Measurements from ENCODE around the gene PMM1. TPM values are rescaled to one million over a fixed set of nuclear protein-coding genes. Genes with fewer than 3 reads are reported as not detected.
A peak's percentile ranks its signal among the peaks of the same experiment; 100 is the strongest.

Gene PMM1
- polyA plus RNA-seq, 1 of the 3 experiments (the other 2 are of a cell fraction) = 46.4 TPM

DNA sequence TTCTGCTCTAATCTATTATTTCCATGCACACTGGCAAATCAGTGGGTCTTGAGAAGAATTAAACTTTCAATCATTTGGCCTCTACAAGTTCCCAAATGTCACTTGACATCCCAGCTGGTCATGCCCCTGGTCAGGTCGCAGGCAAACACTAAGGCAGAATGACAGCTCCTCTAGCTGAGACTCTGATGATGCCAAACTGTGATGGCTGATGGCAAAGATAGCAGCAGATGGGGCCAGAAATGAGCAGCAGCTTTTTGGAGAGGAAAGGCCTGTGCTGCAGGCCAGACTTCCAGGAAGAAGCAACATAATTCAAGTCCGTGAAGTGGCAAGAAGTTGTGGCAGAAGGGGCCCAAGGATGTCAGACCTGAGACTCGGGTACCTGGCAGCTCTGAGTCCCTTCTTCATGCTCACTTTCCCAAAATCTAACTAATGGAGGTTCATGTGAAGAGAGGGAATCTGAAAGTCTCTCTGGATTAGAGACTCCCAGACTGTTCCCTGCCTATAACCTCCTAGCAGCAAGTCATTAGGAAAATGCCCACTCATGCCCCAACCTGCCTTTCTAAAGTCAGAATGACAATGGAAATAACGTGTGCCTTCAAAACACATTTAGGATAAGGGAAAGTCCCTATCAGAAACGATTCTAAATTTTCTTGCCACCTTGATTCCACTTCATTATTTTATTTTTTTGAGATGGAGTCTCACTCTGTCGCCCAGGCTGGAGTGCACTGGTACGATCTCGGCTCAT, 9.4 kb upstream of the PMM1 start (continued):
- TF ChIP-seq, protein P1, sequence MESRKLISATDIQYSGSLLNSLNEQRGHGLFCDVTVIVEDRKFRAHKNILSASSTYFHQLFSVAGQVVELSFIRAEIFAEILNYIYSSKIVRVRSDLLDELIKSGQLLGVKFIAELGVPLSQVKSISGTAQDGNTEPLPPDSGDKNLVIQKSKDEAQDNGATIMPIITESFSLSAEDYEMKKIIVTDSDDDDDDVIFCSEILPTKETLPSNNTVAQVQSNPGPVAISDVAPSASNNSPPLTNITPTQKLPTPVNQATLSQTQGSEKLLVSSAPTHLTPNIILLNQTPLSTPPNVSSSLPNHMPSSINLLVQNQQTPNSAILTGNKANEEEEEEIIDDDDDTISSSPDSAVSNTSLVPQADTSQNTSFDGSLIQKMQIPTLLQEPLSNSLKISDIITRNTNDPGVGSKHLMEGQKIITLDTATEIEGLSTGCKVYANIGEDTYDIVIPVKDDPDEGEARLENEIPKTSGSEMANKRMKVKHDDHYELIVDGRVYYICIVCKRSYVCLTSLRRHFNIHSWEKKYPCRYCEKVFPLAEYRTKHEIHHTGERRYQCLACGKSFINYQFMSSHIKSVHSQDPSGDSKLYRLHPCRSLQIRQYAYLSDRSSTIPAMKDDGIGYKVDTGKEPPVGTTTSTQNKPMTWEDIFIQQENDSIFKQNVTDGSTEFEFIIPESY (IDR thresholded peaks at IDR 0.05; ENCODE audit: borderline replicate concordance, low read depth) = no peak
- TF ChIP-seq, protein P2, sequence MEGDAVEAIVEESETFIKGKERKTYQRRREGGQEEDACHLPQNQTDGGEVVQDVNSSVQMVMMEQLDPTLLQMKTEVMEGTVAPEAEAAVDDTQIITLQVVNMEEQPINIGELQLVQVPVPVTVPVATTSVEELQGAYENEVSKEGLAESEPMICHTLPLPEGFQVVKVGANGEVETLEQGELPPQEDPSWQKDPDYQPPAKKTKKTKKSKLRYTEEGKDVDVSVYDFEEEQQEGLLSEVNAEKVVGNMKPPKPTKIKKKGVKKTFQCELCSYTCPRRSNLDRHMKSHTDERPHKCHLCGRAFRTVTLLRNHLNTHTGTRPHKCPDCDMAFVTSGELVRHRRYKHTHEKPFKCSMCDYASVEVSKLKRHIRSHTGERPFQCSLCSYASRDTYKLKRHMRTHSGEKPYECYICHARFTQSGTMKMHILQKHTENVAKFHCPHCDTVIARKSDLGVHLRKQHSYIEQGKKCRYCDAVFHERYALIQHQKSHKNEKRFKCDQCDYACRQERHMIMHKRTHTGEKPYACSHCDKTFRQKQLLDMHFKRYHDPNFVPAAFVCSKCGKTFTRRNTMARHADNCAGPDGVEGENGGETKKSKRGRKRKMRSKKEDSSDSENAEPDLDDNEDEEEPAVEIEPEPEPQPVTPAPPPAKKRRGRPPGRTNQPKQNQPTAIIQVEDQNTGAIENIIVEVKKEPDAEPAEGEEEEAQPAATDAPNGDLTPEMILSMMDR (IDR thresholded peaks at IDR 0.05) = no peak
- TF ChIP-seq EZH2phosphoT487 (IDR thresholded peaks at IDR 0.05; ENCODE audit: borderline replicate concordance, low read depth) (no peak), RXRA (IDR thresholded peaks at IDR 0.05; ENCODE audit: borderline replicate concordance, low read depth) (no peak), TEAD4 (IDR thresholded peaks at IDR 0.05; ENCODE audit: borderline replicate concordance, insufficient read depth) (no peak), RFX5 (IDR thresholded peaks at IDR 0.05; ENCODE audit: low read length) (no peak)

DNA sequence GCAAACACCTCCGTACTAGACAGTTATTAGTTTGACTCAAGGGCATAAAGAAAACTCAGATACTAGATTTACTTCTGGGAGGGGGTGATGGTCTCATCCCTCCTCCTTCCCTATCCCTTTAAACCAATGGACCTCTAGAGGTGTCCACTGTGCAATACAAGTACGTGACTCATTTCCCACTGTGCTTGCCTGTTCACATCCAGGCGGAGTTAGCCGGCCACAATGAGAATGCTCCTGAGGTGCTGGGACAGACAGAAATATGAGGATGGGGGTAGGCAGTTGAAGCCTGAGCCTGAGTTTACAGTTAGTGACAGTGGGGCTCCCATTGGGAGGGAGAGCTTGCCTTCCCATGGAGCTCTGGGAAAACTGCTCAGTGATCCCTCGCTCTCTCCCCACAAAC, 8.4 kb upstream of the PMM1 start:
- H3K79me2 ChIP-seq (ENCODE audit: insufficient read depth) = no peaks in the 10 kb centered on the region

More for the DNA sequence above, 8.4 kb upstream of the PMM1 start:
- H3K9ac ChIP-seq = peak overlapping the region; percentile 18; the same call in 1 of the 2 replicates
- DNase-seq = no peak
- no peaks in the 10 kb centered on the region for H3K9me2 ChIP-seq
- peaks cover 5 to 14% of the 10 kb centered on the region in 2 experiments; a peak in 2 of 4 replicates for H3K4me1 ChIP-seq (ENCODE audit: control insufficient read depth in 1 of 2, insufficient read depth in 2 of 2, low read depth in 1 of 2, low read length in 1 of 2)
- TF ChIP-seq FOSL2 (IDR thresholded peaks at IDR 0.05; ENCODE audit: borderline replicate concordance, low read depth) (peak; percentile 26; the same call in 1 of the 2 replicates), USF1 (IDR thresholded peaks at IDR 0.05; ENCODE audit: borderline replicate concordance, low read depth) (no peak)
- peak overlapping the region; percentile 34 to 65 for H3K27ac ChIP-seq (ENCODE audit: low read depth in 2 of 2, low read length in 1 of 2)
- H2AFZ ChIP-seq (ENCODE audit: low read depth) = no peak overlapping the region
- H3K36me3 ChIP-seq (replicated peaks in 1 of 2; ENCODE audit: control insufficient read depth in 1 of 2, insufficient read depth in 2 of 2, low read length in 1 of 2) = peaks cover 0 to 11% of the 10 kb centered on the region in 2 experiments
- H4K20me1 ChIP-seq (ENCODE audit: insufficient read depth) = no peaks in the 10 kb centered on the region
- no peaks in the 10 kb centered on the region for H3K27me3 ChIP-seq (ENCODE audit: insufficient read depth)
- WGBS (ENCODE audit: low lambda C conversion rate) = 50% methylated on average over 1 of the region's 5 CpGs
- POLR2A ChIA-PET = interaction anchor here (1.3 kb wide), 1 partner anchor 8 kb away, joined by 3 read pairs; the partner anchor contains the start of gene PMM1
- no peak overlapping the region for H3K4me3 ChIP-seq (ENCODE audit: low read depth in 2 of 2, low read length in 1 of 2)
- CTCF ChIA-PET = interaction anchor here (0.6 to 3.0 kb wide), 19 partner anchors 9 to 232 kb away, joined by 3 to 35 read pairs (median 5); partner anchors contain the start of genes CSDC2 and POLR3H
- H3K9me3 ChIP-seq = no peaks in the 10 kb centered on the region
- H3K4me2 ChIP-seq = 0 out of 2 replicates have a peak overlapping the region, but pooled peaks have one; percentile 37
- H3F3A ChIP-seq (replicated peaks; ENCODE audit: insufficient read depth) = no peaks in the 10 kb centered on the region

Measured in SK-N-SH (cell line).